ENCODE measurements around the gene ENKUR. TPM values are rescaled to one million over a fixed set of nuclear protein-coding genes. Genes with fewer than 3 reads are reported as not detected.
"Not testable (repeated sequence)": the region's sequence is repeated elsewhere in the genome, so short reads cannot be mapped to it uniquely, and the experiment has no call there.

Gene ENKUR
- total RNA-seq, 1 donor from 2014 or later: not detected

DNA sequence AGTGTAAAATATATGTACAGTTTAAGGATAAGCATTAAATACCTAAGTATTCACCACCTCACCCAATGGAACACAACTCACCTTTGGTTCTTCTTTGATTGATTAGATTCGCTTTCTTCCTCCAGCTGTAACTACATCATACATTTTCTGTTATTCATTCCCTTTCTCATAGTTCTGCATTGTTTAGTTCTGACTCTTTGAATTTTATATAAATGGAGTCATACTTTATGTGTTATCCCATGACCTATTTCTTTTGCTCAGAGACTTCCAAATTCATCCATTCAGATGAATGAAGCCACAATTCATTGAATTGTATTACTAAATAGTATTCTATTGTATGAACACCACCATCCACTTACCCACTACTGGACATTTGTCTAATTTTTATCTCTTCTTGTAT is 12.8 kb upstream of the ENKUR start:
- no peak for DNase-seq
- ATAC-seq: no peak
- intact Hi-C loops (cut with micrococcal nuclease): loop anchor here (5.0 kb wide), 1 partner anchor 54 kb away; no protein-coding TSS in a partner anchor

DNA sequence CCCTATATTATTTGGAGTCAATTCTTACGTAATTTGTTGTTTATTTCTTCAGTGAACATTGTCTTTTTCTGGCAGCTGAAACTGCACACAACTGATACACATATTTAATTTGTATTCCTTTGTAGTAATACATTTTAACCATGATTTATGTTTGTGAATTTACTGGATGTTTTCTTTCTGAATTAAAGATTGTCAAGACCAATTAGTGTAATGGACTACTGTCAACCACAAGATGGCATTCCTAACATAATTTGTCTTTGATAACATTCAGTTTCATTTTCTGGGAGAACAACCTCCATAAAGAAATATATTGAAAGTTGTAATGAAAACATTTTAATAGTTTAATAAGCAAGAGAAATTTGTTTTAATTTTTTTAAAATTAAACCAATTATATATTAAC is 10.5 kb upstream of the ENKUR start:
- ATAC-seq (no peak), DNase-seq (no peak)
- intact Hi-C loops (cut with micrococcal nuclease): loop anchor here (5.0 kb wide), 1 partner anchor 56 kb away; no protein-coding TSS in a partner anchor

DNA sequence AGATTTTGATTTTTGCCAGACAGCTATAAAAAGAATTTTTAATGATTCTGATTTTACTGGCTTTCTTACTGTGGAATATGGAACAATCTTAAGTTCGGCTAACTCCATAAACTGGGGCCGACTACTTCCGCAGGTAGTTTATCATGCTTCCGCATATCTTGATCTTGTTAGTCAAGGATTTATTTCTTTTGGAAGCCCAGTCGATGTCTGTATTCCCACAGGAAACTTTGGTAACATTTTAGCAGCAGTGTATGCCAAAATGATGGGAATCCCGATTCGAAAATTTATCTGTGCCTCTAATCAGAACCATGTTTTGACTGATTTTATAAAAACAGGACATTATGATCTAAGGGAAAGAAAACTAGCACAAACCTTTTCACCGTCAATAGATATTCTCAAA is 8.6 kb upstream of the ENKUR start:
- ATAC-seq: no peak
- no peak for DNase-seq
- intact Hi-C loops (cut with micrococcal nuclease): no loop called here

DNA sequence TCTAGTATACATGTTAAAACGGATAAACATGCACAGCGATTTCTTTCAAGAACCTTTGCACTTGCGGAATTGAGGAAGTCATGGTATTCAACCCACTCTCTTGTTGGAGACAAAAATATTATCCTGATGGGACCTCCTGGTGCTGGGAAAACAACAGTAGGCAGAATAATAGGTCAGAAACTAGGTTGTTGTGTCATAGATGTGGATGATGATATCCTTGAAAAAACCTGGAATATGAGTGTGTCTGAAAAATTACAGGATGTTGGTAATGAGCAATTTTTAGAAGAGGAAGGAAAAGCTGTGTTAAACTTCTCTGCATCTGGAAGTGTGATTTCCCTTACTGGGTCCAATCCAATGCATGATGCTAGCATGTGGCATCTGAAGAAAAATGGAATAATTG is 7.3 kb upstream of the ENKUR start:
- intact Hi-C loops (cut with micrococcal nuclease): no loop called here
- DNase-seq (no peak), ATAC-seq (peak; percentile 41)

DNA sequence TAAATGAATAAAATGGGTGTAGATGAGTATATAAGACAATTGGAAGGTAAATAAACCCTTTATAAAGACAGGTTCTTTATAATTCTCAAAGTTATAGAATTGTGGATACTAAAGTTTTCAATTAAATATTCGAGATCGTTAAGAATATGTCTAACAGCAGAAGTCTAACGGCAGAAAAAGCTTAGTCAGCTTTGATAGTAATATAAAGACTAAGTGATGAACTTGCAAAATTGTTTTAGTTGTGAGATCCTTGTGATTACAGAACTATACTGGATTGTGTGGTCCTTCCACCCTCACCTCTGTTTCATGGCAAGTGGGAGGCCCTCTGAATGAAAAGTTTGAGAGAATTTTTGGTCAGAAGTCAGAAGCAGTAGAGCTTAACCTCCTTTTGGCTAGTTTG is 2.7 kb upstream of the ENKUR start:
- ATAC-seq: no peak
- intact Hi-C loops (cut with micrococcal nuclease): no loop called here
- DNase-seq: no peak

DNA sequence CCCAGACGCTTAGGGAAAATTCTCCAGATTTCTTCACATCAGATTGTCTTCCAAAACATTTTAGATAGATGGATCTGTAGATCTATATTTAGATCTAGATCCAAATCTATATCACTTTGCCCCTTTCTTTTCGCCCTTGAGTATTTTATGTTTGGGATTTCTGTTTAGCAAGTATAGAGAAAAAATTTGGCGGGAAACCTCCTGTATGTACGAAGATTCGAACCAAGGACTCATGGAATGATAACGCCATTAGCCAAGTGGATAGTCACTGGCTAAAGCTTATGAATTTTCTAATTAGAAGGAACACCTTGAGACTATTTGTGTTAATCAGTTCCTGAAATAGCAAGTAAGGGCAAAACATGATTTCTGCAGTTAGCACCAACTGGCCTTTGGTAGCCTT is 1.7 kb upstream of the ENKUR start:
- DNase-seq (no peak), ATAC-seq (no peak)
- intact Hi-C loops (cut with micrococcal nuclease): no loop called here

DNA sequence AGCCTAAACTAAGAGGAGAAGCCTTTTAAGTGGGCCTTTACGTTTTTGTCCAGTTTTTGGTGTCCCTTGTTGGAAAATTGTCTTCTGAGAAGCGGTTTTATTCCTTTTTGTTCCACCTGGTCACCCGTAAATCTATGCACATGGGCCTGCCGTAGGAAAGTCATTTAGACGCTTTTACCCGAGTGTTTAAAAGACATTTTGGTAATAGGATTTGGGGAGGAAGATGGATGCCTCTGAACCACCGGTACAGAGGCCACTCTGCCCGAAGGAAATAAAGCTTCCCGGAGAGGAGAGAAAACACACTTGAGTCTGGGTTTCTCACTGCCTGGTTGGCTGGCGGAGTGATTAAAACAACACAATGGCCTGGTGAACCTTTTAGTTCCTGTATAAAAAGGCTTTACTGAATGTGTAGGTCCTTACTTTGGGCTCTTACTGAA is 1.2 kb upstream of the ENKUR start:
- intact Hi-C loops (cut with micrococcal nuclease): no loop called here

DNA sequence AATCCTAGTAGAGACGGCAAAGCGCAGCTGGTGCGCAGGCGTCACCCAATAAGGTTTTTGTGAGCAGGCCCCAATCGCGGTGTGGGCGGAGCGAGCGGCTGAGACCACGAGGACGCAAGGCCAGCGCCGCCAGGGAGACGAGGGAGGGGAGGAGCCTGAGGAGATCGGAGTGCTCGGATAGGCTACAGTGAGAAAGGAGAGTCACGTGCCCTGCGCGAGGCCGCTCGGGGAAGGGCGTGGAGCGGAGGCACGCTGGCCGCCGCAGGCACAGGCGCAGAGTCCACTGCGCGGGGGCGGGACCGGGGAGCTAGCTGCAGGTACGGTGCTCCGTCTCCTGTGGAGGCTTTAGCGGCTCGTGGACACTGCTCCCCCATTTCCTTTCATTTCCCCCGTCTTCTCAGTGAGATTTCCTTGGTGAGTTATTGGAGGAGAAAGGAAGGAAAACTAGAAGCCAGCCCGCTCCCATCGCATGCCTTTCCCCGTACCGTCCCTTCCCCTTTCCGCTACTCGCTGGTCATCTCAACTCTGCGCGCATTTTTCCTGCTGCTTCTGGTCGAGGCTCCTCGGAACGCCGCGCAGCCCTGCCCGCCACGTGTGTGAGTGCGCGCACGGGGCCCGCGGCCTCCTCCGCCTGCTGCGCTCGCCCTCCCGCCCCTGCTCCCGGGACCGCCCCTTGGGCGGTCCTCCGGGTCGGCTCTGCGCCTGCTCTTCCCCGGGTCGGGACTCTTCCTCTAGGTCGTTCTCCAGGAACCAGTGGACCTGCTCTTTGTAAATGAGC is 607 bp upstream of the ENKUR start, which contains the start of gene THNSL1:
TSS of gene THNSL1 (plus strand) at position 237 of the 778 bp plus-strand sequence. CDS start 6,612 bp downstream, outside the sequence.
- intact Hi-C loops (cut with micrococcal nuclease): no loop called here
- ATAC-seq (peak; percentile 99), DNase-seq (peak; percentile 99)

More for the DNA sequence above, 1.2 kb upstream of the ENKUR start:
- ATAC-seq: no peak
- DNase-seq: no peak

DNA sequence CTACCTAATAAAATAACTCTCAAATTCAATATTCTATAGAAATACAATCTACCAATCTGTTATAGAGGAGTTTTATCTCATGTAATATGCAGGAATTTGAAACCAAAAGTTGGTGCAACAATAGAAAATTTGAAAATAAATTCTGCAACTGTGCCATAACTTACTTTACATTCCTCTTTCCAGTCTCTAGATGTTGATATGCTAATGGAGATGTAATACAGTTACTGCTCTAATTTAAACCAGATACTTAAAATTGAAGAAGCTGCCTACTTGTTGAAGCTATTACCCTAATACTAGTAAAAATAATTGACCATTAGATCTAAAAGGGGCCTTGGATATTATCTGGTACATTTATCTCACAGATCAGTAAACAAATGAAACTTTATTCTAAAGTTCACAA is 1.4 kb downstream of the ENKUR start:
- ATAC-seq (no peak), DNase-seq (no peak)
- intact Hi-C loops (cut with micrococcal nuclease): no loop called here

DNA sequence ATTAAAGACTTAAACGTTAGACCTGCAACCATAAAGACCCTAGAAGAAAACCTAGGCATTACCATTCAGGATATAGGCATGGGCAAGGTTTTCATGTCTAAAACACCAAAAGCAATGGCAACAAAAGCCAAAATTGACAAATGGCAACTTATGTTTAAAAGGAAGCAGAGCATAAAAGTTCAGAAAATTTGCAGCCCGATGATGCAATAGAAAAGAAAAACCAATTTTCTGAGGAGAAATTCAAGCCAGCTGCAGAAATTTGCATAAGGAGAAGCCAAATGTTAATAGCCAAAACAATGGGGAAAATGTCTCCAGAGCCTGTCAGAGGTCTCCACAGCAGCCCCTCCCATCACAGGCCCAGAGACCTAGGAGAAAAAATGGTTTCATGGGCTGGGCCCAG is 4.4 kb downstream of the ENKUR start:
- ATAC-seq; DNase-seq; intact Hi-C loops (cut with micrococcal nuclease): not testable (repeated sequence)

DNA sequence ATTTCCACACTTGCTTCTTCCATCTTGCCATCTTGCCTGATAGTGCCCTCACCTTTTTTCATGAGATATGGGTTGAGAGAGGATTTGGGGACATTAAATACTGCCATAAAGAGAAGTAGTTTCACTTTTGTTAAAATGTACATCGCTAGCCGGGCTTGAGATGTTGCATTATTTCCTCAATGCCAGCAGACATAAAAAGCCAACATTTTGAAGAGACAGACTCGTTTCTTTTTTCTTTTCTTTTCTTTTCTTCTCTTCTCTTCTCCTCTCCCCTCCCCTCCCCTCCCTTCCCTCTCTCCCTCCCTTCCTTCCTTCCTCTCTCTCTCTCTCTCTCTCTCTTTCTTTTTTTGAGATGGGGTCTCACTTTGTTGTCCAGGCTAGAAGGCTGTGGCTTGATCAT is 17.9 kb downstream of the ENKUR start:
- ATAC-seq (no peak), DNase-seq (no peak)
- intact Hi-C loops (cut with micrococcal nuclease): loop anchor here (10.0 kb wide), 1 partner anchor 353 kb away; no protein-coding TSS in a partner anchor

DNA sequence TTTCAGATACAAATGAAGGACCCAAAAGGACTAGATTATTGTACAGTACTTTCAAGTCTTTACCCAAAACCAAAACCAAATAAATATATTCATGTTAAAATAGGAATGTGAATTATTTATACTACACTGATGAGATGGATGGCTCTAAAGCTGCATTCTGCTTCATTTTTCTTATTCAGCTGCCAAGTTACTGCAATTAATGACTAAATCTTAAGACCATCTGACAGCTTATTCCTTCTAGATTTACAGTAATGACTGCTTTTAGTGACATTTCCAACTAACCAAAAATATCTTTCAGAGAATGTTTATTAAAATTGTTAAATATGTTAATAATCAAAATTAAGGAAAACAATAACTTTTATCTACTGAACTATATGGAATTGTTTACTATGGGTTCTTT is 20.9 kb downstream of the ENKUR start:
- DNase-seq: no peak
- intact Hi-C loops (cut with micrococcal nuclease): loop anchor here (10.0 kb wide), 1 partner anchor 350 kb away; no protein-coding TSS in a partner anchor
- ATAC-seq: no peak

DNA sequence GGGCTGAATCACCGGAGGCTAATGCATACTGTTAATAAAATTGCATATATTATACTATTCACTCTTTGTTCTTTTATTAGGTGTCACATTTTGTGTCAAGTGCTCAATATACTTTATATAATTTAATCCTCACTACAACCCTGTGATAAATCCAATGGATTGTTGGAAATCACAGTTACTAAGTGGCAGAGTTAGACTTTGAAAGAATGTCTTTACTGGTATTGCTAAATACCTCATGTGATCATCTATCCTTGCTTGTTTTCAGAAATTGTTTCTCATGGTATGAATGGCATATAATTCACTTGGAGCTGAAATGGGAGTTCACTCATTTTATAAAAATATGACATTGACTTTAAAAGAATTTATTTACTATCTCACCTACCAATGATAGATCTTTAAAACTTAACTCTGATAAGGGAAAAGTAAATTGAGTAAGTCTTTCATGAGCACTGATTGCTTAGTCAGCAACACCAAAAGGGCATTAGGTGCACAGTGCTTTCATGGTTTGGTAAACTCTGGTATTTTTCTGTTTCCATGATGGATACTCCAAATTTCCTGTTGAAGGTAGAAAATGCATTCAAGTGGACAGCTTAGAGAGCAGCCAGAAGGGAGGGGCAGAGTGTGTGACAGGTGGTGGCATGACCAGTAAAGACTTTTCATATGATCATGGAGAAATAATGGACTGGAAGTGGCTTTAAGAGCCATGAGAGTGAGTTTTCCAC is 22.6 kb downstream of the ENKUR start:
- ATAC-seq: no peak
- intact Hi-C loops (cut with micrococcal nuclease): loop anchor here (10.0 kb wide), 1 partner anchor 349 kb away; no protein-coding TSS in a partner anchor
- DNase-seq: no peak

DNA sequence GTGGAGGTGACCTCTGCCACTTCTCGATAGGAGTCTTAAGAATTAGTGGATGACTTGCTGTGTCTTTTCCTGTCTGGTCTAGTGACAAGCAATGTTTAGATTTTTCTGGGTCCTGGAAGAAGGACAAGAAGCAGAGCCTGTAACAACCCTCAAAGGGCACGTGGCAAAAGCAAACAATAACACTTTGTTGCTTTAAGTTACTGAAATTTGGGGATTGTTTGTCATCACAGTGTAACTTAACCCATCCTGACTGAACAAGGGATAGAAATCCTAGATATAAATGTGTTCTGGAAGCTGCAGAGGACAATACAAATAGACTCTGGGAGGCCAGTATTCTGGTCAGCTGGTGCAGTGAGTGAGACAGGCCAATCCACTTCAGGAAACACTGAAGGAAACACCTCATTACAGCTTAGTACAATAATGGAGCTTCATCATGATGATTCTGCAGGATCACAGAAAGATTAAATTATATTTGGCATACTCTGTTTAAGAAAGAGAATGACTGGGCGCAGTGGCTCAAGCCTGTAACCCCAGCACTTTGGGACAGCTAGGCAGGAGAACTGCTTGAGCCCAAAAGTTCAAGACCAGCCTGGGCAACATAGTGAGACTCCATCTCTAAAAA is 23.3 kb downstream of the ENKUR start:
- no peak for ATAC-seq
- DNase-seq: no peak
- intact Hi-C loops (cut with micrococcal nuclease): loop anchor here (10.0 kb wide), 1 partner anchor 348 kb away; no protein-coding TSS in a partner anchor

DNA sequence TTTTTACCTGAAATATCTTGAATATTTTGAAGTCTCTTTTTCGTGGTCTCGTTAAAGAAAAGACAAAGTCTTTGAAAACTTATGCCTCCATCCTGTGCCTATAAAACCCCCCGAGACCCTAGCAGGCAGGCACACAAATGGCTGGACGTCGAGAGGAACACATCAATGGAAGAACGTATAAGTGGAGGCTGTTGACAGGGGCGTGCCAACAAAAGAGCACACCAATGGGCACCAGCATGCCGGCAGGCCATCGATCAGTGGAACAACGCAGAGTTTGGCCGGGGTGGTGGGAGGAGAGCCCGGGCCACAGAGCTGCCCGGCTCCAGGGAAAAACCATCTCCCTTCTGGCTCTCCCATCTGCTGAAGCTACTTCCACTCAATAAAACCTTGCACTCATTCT is 24.7 kb downstream of the ENKUR start:
- ATAC-seq (no peak), DNase-seq (no peak)
- intact Hi-C loops (cut with micrococcal nuclease): loop anchor here (10.0 kb wide), 1 partner anchor 346 kb away; no protein-coding TSS in a partner anchor

DNA sequence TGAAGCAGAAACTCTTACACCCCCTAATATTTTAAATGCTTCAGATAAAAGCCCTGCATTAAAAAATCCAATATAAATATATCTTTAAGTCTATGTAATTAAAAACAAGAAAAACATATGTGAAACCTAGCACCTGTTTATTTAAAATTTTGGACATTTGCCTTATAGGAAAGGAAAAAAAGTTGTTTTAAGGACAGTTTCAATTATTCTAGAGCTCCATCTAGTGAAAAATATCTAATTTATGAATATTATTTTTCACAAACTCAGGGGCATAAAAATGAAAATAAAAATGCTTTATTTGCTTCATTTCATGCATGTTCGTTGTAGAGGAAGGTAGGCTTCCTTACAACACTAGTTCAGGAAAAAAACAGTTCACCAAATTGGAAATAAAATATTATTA is 26.1 kb downstream of the ENKUR start:
- ATAC-seq (no peak), DNase-seq (no peak)
- intact Hi-C loops (cut with micrococcal nuclease): loop anchor here (10.0 kb wide), 1 partner anchor 345 kb away; no protein-coding TSS in a partner anchor

DNA sequence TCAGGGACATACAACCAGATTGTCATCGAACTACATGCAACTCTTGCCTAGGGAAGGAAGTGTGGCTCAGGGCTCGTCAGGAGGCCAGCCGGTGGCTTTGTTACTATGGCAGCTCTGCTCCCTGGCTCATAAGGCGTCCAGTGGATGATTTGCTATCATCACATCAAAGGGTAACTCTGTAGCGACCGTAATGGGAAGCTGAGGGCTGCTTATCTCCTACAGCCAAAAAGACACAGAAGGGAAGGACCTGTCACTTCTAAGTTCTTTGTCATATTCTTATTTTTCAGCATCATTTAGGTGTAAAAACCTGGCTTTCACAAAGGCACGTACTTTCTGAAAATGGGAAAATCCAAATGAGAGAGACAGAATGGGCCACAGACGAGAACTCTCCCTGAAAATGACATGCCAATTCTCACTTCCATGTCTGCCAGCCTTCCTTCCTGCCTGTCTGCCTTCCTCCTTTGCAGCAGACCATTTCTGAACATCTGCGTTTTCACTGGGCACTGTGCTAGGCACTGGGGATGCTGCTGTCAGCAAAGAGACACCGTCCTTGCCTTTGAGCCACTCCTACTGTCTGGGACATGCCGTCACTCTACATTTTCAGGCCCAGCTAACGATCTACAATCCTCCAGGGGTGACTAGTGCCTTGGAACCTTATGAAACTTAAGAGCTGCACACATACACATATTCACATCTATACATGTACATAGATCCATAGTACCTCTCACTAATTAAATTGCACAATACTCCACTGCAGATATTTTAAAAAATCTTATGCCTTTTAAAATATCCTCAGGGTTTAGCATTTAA is 26.9 kb downstream of the ENKUR start:
- ATAC-seq (peak; percentile 72), DNase-seq (no peak)
- intact Hi-C loops (cut with micrococcal nuclease): no loop called here

DNA sequence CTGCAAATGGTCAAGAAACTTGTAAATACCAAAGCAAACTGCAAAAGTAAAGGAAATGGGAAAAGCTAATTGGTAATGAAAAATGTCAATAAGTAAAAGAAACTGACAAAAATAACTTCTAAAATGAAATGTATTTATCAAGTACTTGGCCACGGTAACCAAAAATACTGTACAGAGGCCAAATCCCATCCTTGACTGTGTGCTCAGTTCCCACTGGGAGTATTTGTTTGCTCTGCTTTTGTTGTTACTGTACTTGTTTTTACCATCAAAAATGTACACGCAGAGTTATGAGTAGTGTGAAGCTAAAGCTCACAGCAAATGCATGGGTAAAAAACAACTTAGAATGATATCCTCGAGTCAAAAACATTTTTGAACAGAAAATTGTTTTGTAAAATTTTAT is 31.1 kb downstream of the ENKUR start:
- no peak for ATAC-seq
- no peak for DNase-seq
- intact Hi-C loops (cut with micrococcal nuclease): no loop called here

DNA sequence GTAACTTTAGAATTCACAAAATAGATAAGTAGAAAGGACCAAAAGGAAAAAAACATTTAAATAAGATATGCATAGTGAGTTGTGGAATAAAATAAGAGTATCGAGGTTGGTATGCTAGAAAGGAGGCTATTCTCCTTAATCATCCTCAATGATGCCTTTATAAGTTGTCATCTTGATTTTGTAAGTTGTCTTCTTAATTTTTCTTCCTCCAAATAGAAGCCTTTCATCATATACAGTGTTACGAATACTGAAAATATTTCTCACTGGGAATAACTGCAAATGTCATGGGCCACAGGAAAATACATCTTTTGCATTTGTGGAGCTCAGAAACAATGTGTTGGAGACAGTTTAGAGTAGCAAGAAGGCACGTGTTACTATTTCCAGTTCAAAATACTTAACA is 32.0 kb downstream of the ENKUR start:
- ATAC-seq: no peak
- no peak for DNase-seq
- intact Hi-C loops (cut with micrococcal nuclease): no loop called here

All from left ventricle myocardium superior (tissue), 1 donor.